K562 (cell line): ENCODE data around the gene BRSK1. TPM values are rescaled to one million over a fixed set of nuclear protein-coding genes. Genes with fewer than 3 reads are reported as not detected.
A peak's percentile ranks its signal among the peaks of the same experiment; 100 is the strongest.

Experiments
- ARID1B ChIP-seq: fragments of 450-650 bp; IDR thresholded peaks from 2 replicates; pipeline ENCODE4 v1.6.1; 2016; ENCODE audit warnings: antibody characterized with exemption, mild to moderate bottlenecking, inconsistent platforms
- CREB3L1 ChIP-seq: fragments of 450-650 bp; IDR thresholded peaks from 2 replicates; pipeline ENCODE4 v1.6.1; 2014; ENCODE audit warnings: low read depth, mild to moderate bottlenecking, moderate library complexity, borderline replicate concordance
- KLF6 ChIP-seq: fragments of 250-450 bp; sonication (Bioruptor Pico); IDR thresholded peaks from 2 replicates; pipeline ENCODE4 v1.4.0; 2020; ENCODE audit warnings: mild to moderate bottlenecking, moderate library complexity, borderline replicate concordance
- RBM25 ChIP-seq: fragments of 200-400 bp; formaldehyde crosslinking; IDR thresholded peaks from 2 replicates; pipeline ENCODE4 v1.6.1; 2018; ENCODE audit warnings: low read length, low read depth, moderate library complexity; ENCODE audit not compliant: severe bottlenecking
- SETDB1 ChIP-seq: IDR thresholded peaks from one replicate; pipeline ENCODE4 v1.6.1; 2012; ENCODE audit warnings: low read length, control low read depth, inconsistent platforms
- THAP7 ChIP-seq: fragments of 250-450 bp; sonication (Bioruptor Pico); IDR thresholded peaks from 2 replicates; pipeline ENCODE4 v1.5.0; 2021
- ZBTB11 ChIP-seq, 3 experiments: fragments of 200-800 bp in 1 of 3; fragments of 250-450 bp in 1 of 3; fragments of 450-650 bp in 1 of 3; sonication (Bioruptor Pico) in 1 of 3; sonication (Bioruptor generic) in 1 of 3; formaldehyde crosslinking in 1 of 3; IDR thresholded peaks; 2 replicates each; pipeline versions ENCODE4 v1.6.1 to v1.8.0; 2016 to 2022; ENCODE audit warnings: mild to moderate bottlenecking in 2 of 3, missing genetic modification characterization in 2 of 3, missing compliant biosample characterization in 1 of 3, moderate library complexity in 1 of 3
- polyA plus RNA-seq, 8 experiments: library from polyadenylated mRNA; depleted of rRNA in 4 of 8; stranded (reverse) in 5 of 8; unstranded in 3 of 8; fragments of >200 nt; fragmentation: Nextera tagmentation in 2 of 8; fragmentation: Illumina TruSeq in 1 of 8; extraction: Ambion mirVana in 2 of 8; extraction: Trizol in 1 of 8; gene quantifications; 2 replicates each; pipeline versions ENCODE4 v1.2.1 to v1.2.3, GENCODE V29; 2011 to 2014; ENCODE audit warnings: inconsistent platforms in 1 of 8, missing spikeins in 1 of 8
- total RNA-seq, 7 experiments: library from RNA; depleted of rRNA in 6 of 7; stranded (reverse); fragments of >200 nt in 6 of 7; fragmentation: Illumina TruSeq in 2 of 7; extraction: Trizol in 2 of 7; gene quantifications; 2 replicates each; pipeline versions ENCODE4 v1.2.1 to v1.2.3, GENCODE V29; 2011 to 2021; ENCODE audit warnings: low replicate concordance in 1 of 7

The BRSK1 gene
- total and polyA plus RNA-seq, 9 of the 15 experiments (the other 6 are each of a cell fraction or from before 2014, with no cell fraction given): 1.7 to 9.3 (median 3.8) TPM; not detected in 2

- TF ChIP-seq CREB3L1: peak; percentile 71; the same call in 1 of the 2 replicates
- no peak for TF ChIP-seq ARID1B
- no peak for TF ChIP-seq RBM25
- no peak for TF ChIP-seq THAP7 (CRISPR knock-in tag)
- 0 out of 6 replicates have a peak, but pooled peaks of 1 of the 3 experiments have one; percentile 33 for TF ChIP-seq ZBTB11 (CRISPR knock-in tag; IDR thresholded peaks at IDR 0.05)
- no peak for TF ChIP-seq KLF6
- TF ChIP-seq SETDB1: no peak
These were observed 36.0 kb downstream of the BRSK1 start (continued) for GRCh38 chr19:55319785-55320184.
